Peyer's patch (tissue), 4 donors: Measurements from ENCODE around the gene CD164.

Experiments used
- CTCF ChIP-seq, 6 experiments: fragments of 450-650 bp in 4 of 6; fragments of 200-600 bp in 2 of 6; sonication (generic) in 1 of 6; IDR thresholded peaks; one replicate each; pipeline ENCODE4 v1.5.1; 2017 to 2019; ENCODE audit warnings: antibody characterized with exemption in 6 of 6, mild to moderate bottlenecking in 3 of 6, moderate library complexity in 1 of 6
- POLR2A ChIP-seq, 2 donors: fragments of 450-650 bp; IDR thresholded peaks; one replicate each; pipeline ENCODE4 v1.5.1; 2017; ENCODE audit warnings: antibody characterized with exemption in 2 of 2, mild to moderate bottlenecking in 2 of 2, moderate library complexity in 2 of 2

- TF ChIP-seq CTCF (IDR thresholded peaks at IDR 0.05), result no peak
- TF ChIP-seq POLR2A (IDR thresholded peaks at IDR 0.05), result no peak
These were observed 56.9 kb downstream of the CD164 start for GRCh38 chr6:109325400-109325801.
